Activated gamma-delta T cell treated with Interleukin-2 at 50 U/mL for 16 hours (primary cell): ENCODE results near the gene WDR76.
A peak's percentile ranks its signal among the peaks of the same experiment; 100 is the strongest.
"Not testable (repeated sequence)": the region's sequence is repeated elsewhere in the genome, so short reads cannot be mapped to it uniquely, and the experiment has no call there.

ENCODE experiments used
- DNase-seq: peaks from one replicate; pipeline ENCODE4 v3.0.0-alpha.2; 2020

WDR76 gene

GRCh38 chr15:43826508-43827341 lies at the start of gene WDR76:
Gene WDR76, plus strand, starts transcription at chr15:43827002. Its CDS starts 31 bp downstream, at chr15:43827033.
- DNase-seq = peak; percentile 64

DNA sequence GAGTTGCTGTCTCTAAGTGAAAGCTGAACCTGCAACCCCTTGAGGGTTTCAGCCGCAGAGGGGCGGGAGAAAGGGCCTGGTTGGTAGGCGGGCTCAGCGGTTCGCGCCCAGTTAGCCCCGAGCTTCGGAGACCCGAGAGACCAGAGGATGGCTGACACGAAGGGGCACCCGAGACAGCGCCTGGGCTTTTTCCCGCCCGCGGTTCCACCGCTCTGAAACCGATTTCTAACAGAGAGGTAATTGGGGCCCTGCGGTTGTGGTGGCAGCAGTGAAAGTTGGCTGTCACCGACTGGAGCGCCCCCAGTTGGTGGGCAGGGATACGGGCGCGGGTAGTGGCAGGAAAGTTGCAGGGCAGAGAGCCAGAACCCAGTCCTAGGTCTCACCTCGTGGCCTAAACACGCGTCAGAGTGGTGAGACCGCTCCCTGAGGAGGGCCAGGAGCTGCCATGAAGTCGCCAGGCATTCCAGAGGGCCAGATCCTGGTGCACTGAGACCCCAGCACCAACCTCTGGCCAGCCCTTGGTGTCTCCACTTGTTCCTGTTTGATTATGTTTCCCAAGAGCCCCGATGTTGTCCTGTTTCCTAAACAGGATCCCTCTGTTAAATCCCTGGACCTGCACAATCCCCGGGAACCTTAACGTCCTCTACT lies 49.4 kb upstream of the WDR76 start:
- peak; percentile 78 for DNase-seq

- no peak for DNase-seq
Measured at GRCh38 chr15:43779016-43779415, 47.8 kb upstream of the WDR76 start.

DNA sequence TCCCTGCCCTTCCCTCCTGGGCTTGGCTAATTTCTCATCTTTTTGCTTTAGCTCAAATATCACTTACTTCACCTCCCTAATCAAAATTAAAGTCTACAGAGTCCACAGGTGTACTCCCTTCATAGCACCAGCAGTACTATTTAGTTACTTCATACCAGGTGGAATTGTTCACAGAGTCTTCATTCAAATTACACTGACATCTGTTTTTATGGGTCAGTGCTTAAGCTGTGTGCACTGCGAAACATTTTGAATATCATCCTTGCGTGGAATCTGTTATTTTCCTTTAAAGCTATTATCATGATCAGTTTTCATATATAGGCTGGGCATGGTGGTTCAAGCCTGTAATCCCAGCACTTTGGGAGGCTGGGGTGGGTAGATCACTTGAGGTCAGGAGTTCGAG lies 37.4 kb upstream of the WDR76 start:
- DNase-seq = no peak

DNA sequence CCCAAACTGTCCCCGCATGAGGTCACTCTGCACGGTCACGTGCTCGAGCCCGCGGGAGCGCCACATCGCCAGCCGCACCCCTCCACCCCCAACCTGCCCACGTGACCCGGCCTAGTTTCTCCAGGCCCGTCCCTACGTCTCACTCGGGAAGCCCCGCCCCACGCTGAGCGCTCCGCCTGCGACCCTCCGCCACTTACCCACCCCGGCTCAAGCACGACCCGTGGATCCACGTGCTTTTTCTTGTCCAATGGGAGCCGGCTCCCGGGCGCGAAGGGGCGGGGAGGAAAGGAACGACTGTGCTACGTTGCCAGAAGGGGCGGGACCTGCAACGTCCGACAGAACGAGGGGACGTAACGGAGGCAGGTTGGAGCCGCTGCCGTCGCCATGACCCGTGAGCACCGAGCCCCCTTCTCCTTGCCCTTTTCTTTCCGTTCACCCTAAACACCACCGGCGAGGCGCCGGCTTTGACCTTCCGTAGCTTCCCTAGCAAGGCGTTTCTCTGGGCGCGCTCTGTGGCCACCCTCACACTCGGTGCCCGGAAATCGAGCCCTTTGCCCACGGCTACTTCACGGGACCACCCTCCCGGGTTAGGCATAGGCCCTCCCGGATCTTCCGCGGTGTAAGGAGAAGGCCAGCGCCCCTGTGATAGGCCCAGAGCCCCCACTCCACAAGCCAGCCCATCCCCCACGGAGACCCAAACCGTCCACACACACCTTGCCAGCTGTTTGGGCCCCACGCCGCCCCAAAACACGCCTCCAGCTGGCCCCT lies 34.6 kb upstream of the WDR76 start, which contains the start of gene SERF2:
SERF2 (plus strand) TSS at position 328 of the 768 bp plus-strand sequence; CDS start at position 385, 57 bp downstream.
- peak; percentile 100 for DNase-seq

GRCh38 chr15:43792761-43793476 lies 33.9 kb upstream of the WDR76 start:
- no peak for DNase-seq

GRCh38 chr15:43793647-43794046 lies 33.2 kb upstream of the WDR76 start:
- no peak for DNase-seq

DNA sequence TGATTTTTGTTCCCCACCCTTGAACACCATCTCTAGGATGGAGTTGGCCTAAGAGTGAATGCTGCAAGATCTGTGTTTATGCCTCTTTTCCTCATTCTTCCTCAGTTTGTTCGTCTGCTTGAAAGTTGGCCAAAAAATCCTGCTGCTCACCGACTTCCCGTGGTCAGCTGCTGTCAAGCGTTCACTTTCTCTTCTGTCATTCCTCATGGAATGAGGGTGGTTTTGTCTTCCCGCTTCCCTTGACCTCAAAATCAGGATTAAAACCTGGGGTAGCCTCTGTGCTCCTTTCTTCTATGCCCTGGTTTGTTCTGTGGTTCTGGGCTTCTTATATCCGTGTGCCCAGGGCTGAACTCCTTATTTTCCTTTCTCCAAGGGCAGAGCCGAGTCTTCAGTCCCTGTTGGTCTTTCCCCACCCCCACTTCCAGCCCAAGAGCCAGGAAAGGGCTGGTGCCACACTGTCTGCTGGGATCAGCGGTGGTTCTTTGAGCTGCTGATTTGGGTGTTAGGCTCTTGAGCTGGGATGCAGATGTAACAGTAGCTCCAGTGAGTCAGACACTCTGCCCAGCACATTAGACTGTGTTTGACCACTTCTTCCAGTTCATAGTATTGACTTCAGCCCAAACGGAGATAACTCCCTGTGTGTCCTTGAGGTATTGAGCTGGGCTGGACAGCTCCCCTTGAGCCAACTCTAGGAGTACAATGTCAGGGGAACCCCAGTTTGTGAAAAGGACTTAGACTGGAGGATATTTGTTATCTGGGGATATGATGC lies 32.3 kb upstream of the WDR76 start:
- DNase-seq = no peak

DNA sequence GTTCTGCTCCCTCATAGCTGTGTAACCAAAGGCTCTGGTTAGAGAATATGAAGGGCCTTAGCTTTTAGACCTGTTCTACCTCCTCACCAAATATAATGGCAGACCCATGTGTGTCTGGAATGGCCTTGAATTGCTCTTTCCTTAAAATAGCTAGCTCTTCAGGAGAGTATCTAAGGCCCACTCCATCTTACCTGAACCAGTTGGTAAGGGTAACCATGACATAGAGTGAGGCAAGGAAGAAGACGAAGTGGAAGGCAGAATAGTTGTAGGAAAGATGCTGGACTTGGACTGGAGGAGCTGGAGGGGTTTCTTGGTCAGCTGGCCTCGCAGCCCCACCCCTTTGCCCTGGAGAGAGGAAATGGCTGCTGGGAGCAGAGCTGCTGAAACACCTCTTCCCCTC lies 31.6 kb upstream of the WDR76 start:
- DNase-seq = no peak

- DNase-seq = no peak
Measured at GRCh38 chr15:43795997-43796396, 30.8 kb upstream of the WDR76 start.

- DNase-seq = no peak
Measured at GRCh38 chr15:43796566-43796965, 30.2 kb upstream of the WDR76 start.

DNA sequence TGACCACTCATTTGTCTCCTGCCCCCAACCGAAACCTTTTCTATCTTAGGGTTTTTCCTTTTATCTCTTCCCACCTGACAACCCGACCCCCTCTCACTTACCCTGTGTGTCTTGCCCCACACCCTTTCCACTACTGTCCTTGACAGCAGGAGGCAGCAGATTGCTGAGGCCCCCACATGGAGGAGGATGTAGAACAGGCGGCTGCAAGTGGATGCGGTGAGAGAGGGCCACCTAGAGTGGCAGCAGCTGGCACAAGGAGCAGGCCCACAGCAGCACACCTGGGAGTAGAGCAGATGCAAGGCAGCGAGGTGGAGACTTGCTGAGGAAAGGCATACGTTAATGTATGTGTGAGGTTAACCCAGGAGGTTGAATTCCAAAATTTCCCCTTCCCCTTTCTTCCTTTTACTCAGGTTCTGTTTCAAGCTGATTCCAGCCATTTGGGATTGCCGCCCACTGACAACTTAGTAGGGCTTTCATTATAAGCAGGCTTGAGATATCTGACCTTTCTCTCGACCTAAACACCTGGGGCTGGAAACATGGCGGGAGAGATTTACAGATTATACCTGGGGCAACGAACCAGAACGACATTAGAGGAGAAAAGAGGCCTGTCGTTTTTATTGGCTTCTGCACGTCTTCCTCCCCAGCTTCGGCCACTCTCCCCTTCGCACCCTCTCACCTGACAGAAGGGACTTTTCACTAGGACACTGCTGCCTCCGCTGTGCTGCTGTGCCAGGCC lies 27.4 kb upstream of the WDR76 start:
- DNase-seq = no peak

DNA sequence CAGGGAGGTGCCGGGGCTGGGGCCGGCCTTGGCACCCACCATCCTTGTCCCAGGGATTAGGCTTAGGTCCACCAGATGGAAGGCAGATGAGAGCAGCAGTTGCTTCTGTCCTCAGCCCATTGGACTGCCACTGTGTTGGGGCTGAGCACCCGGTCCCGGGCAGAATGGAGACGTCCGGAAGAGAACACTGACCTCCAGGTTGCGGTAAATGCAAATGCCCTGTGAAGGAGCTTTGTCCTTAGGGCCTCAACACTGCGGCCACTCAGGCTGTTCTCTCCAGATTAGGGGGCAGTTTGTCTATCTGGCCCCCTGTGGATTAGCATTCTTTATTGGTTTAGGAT lies 26.9 kb upstream of the WDR76 start, which contains the start of gene SERINC4:
SERINC4 (minus strand) TSS at position 276 of the 341 bp plus-strand sequence; CDS start at position 42, 234 bp downstream.
- no peak for DNase-seq

- DNase-seq = peak; percentile 93
Measured at GRCh38 chr15:43800286-43801141, 26.3 kb upstream of the WDR76 start, which contains the start of gene HYPK. Gene HYPK, plus strand, starts transcription at chr15:43800599. Its CDS starts 24 bp downstream, at chr15:43800623.

DNA sequence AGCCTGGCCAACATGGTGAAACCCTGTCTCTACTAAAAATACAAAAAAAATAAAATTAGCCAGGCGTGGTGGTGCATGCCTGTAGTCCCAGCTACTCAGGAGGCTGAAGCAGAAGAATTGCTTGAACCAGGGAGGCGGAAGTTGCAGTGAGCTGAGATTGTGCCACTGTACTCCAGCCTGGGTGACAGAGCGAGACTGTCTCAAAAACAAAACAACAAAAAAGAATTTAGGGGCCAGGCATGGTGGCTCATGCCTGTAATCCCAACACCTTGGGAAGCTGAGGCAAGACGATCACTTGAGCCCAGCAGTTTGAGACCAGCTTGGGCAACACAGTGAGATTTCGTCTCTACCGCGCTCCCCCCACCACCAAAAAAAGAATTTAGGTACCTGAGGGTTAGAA lies 24.1 kb upstream of the WDR76 start:
- not testable (repeated sequence) for DNase-seq

- DNase-seq = no peak
Measured at GRCh38 chr15:43808435-43808950, 18.3 kb upstream of the WDR76 start.

GRCh38 chr15:43808960-43809678 lies 17.7 kb upstream of the WDR76 start:
- no peak for DNase-seq

DNA sequence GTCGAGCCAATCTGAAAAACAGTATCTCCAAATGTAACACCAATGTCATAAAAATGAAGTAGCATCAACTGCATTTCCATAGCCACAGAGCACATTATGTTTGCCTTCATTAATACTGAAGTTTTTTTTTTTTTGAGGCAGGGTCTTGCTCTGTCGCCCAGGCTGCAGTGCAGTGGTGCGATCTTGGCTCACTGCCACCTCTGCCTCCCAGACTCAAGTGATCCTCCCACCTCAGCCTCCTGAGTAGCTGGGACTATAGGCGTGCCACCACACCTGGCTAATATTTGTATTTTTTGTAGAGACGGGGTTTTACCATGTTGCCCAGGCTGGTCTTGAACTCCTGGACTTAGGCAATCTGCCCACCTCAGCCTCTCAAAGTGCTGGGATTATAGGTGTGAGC lies 11.7 kb upstream of the WDR76 start:
- DNase-seq = not testable (repeated sequence)

GRCh38 chr15:43821505-43821904 lies 5.3 kb upstream of the WDR76 start:
- no peak for DNase-seq
